ENCODE measurements around the gene RPRD2. TPM values are rescaled to one million over a fixed set of nuclear protein-coding genes. Genes with fewer than 3 reads are reported as not detected.

Gene RPRD2
- total and polyA plus RNA-seq, 2 of the 4 experiments (the other 2 are of a cell fraction) = 3.9 to 11.6 TPM

- H3K4me2 ChIP-seq (ENCODE audit: low read depth, low read length) = no peak overlapping the region
- ChIA-PET POLR2A (ENCODE audit: unreplicated experiment) (no interaction called here), CTCF (interaction anchor here (0.7 kb wide), 1 partner anchor 28 kb away, joined by 3 read pairs; no protein-coding TSS in a partner anchor)
- H3K9ac ChIP-seq (ENCODE audit: low read depth, low read length) = no peak overlapping the region
- BruUV-seq (replicated peaks) = no TSS peak
- H3K18ac ChIP-seq (ENCODE audit: low read depth, low read length) = no peak overlapping the region
- WGBS, 2 experiments (ENCODE audit: extremely low coverage in 2 of 2, insufficient read length in 1 of 2) = no CpG with 5 or more reads among the region's 5 CpGs
- no peaks in the 10 kb centered on the region for H3K36me3 ChIP-seq (ENCODE audit: control insufficient read depth, insufficient read depth, low read length)
- TF ChIP-seq USF2 (IDR thresholded peaks at IDR 0.05; ENCODE audit: low read depth, low read length) = no peak
- no peak for TF ChIP-seq ELK1 (IDR thresholded peaks at IDR 0.05; ENCODE audit: borderline replicate concordance, low read depth, low read length)
- no peak for TF ChIP-seq POLR2A (IDR thresholded peaks at IDR 0.05; ENCODE audit: low read depth, low read length)
- TF ChIP-seq SMC3 (IDR thresholded peaks at IDR 0.05; ENCODE audit: low read depth, low read length) = no peak
- no peak for TF ChIP-seq BHLHE40 (IDR thresholded peaks at IDR 0.05; ENCODE audit: low read depth, low read length)
- no peak for TF ChIP-seq MAZ (IDR thresholded peaks at IDR 0.05; ENCODE audit: borderline replicate concordance, low read depth, low read length)
- TF ChIP-seq MXI1 (IDR thresholded peaks at IDR 0.05; ENCODE audit: borderline replicate concordance, low read depth, low read length) = no peak
- TF ChIP-seq CEBPB (IDR thresholded peaks at IDR 0.05; ENCODE audit: low read depth, low read length) = no peak
- TF ChIP-seq RAD21 (IDR thresholded peaks at IDR 0.05; ENCODE audit: low read length) = no peak
- no peak for TF ChIP-seq MAFK (IDR thresholded peaks at IDR 0.05; ENCODE audit: low read depth, low read length)
- TF ChIP-seq RFX5 (IDR thresholded peaks at IDR 0.05; ENCODE audit: low read depth, low read length) = no peak
- H2BK20ac ChIP-seq (ENCODE audit: low read depth, low read length) = no peak overlapping the region
- no peak overlapping the region for H3K4me3 ChIP-seq (ENCODE audit: insufficient read depth, low read depth, low read length)
- peaks cover 2% of the 10 kb centered on the region for H3K4me1 ChIP-seq (ENCODE audit: control insufficient read depth, insufficient read depth, low read length)
- no peak overlapping the region for H2BK5ac ChIP-seq (ENCODE audit: low read depth, low read length, poor library complexity, severe bottlenecking)
- peaks cover 6% of the 10 kb centered on the region; the same call in 1 of the 2 replicates for H3K9me1 ChIP-seq (ENCODE audit: insufficient read depth, low read length)
- no peak overlapping the region for H2BK15ac ChIP-seq (ENCODE audit: low read depth, low read length)
- DNase-seq (no peak), ATAC-seq (ENCODE audit: low read depth) (no peak)
- H4K20me1 ChIP-seq (ENCODE audit: insufficient read depth, low read length) = peaks cover 29% of the 10 kb centered on the region
- no peak overlapping the region for H3K14ac ChIP-seq (replicated peaks; ENCODE audit: low read depth, low read length)
- dilution Hi-C loops (cut with HindIII; ENCODE audit: low sequenced_read_pairs, unreplicated experiment) = no loop called here
- no peaks in the 10 kb centered on the region for H3K27me3 ChIP-seq (ENCODE audit: control insufficient read depth, insufficient read depth, low read length)
- H2AK9ac ChIP-seq (replicated peaks; ENCODE audit: low read depth, low read length, poor library complexity) = no peak overlapping the region
- no peak overlapping the region for H2BK120ac ChIP-seq (ENCODE audit: low read depth, low read length)
- no peak overlapping the region for H2AFZ ChIP-seq (replicated peaks; ENCODE audit: low read length, poor library complexity)
- no peak overlapping the region for H2AK5ac ChIP-seq (ENCODE audit: low read depth, low read length)
- H4K5ac ChIP-seq (ENCODE audit: low read depth, low read length) = no peak overlapping the region
- in situ Hi-C loops (cut with MboI; ENCODE audit: low sequenced_read_pairs) = no loop called here
- intact Hi-C loops (cut with micrococcal nuclease) = no loop called here
- H3K9me3 ChIP-seq (ENCODE audit: control insufficient read depth, insufficient read depth, low read length) = no peaks in the 10 kb centered on the region
- H4K91ac ChIP-seq (ENCODE audit: insufficient read depth, low read depth, low read length) = no peak overlapping the region
- no peak overlapping the region for H3K4ac ChIP-seq (ENCODE audit: low read depth, low read length)
- H3K23ac ChIP-seq (ENCODE audit: low read depth, low read length) = no peak overlapping the region
- H3K27ac ChIP-seq (ENCODE audit: insufficient read depth, low read length) = no peak overlapping the region
- peaks cover 34 to 64% of the 10 kb centered on the region in 2 experiments for H3K79me1 ChIP-seq (ENCODE audit: low read depth in 1 of 2, low read length in 2 of 2)
- no peak overlapping the region for H3K56ac ChIP-seq (ENCODE audit: extremely low read depth, insufficient read depth, low read length)
- H4K8ac ChIP-seq (ENCODE audit: low read depth in 2 of 2, low read length in 2 of 2) = no peak overlapping the region
These were observed 41.7 kb downstream of the RPRD2 start for GRCh38 chr1:150405660-150406059.

Measured in IMR-90 (cell line).